Measurements from ENCODE around the gene PLEKHM2. TPM values are rescaled to one million over a fixed set of nuclear protein-coding genes. Genes with fewer than 3 reads are reported as not detected.

Gene PLEKHM2
- total and polyA plus RNA-seq, 8 donors: 22.9 to 39.6 (median 33.3) TPM

DNA sequence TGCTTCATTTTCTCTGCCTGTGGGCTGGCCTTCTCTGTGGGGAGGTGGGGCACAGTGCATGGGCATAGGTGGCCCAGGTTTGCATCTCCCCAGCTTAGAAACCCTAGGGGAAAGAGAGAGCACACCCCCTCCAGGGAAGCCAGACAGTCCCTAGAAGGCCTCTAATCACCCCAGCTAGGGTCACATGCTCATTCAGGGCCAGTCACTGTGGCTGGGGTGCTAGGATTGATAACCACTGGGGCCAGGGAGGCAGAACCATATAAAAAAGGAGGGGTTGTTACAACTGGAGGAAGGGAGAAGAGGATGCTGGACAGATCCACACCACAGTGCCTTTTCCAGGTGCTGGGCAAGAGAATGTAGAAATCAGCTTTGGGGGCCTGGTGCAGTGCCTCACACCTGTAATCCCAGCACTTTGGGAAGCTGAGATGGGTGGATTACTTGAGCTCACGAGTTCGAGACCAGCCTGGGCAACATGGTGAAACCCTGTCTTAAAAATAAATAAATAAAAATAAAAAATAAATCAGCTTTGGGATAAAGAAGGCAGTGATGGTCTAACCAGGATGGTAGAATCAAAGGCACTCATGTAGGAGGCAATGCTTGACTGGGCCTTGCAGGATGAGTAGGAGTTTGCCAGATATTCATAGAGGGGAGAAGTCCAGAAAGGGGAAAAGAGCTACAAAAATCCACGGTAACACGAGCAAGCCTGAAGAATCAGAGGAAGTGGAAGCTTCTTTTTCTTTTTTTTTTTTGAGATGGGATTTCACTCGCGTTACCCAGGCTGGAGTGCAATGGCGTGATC lies 94.0 kb downstream of the PLEKHM2 start:
- TF ChIP-seq, protein P1, sequence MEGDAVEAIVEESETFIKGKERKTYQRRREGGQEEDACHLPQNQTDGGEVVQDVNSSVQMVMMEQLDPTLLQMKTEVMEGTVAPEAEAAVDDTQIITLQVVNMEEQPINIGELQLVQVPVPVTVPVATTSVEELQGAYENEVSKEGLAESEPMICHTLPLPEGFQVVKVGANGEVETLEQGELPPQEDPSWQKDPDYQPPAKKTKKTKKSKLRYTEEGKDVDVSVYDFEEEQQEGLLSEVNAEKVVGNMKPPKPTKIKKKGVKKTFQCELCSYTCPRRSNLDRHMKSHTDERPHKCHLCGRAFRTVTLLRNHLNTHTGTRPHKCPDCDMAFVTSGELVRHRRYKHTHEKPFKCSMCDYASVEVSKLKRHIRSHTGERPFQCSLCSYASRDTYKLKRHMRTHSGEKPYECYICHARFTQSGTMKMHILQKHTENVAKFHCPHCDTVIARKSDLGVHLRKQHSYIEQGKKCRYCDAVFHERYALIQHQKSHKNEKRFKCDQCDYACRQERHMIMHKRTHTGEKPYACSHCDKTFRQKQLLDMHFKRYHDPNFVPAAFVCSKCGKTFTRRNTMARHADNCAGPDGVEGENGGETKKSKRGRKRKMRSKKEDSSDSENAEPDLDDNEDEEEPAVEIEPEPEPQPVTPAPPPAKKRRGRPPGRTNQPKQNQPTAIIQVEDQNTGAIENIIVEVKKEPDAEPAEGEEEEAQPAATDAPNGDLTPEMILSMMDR (IDR thresholded peaks at IDR 0.05): no peak

More for the DNA sequence above, 94.0 kb downstream of the PLEKHM2 start:
- no peaks in the 10 kb centered on the region for H3K9me3 ChIP-seq
- FAIRE-seq (no peak), ATAC-seq (no peak), DNase-seq (no peak)
- peaks cover 0 to 23% (median 0%) of the 10 kb centered on the region in 3 donors for H3K4me1 ChIP-seq
- no peak overlapping the region for H3K27ac ChIP-seq
- no peaks in the 10 kb centered on the region for H3K27me3 ChIP-seq
- H3K4me3 ChIP-seq: no peak overlapping the region
- peaks cover 0 to 17% (median 2%) of the 10 kb centered on the region in 3 donors for H3K36me3 ChIP-seq
- WGBS, 2 donors: 91 to 97% methylated on average over 7 of the region's 7 CpGs
- intact Hi-C loops (cut with DNase I): no loop called here

Other genes with a start within 250 kb of the PLEKHM2 start
- gene CTRC, start 245.9 kb upstream of the PLEKHM2 start, total RNA-seq: over 10,000 TPM in 1 of 6 donors, 1,000 to 10,000 TPM in 5; 7,866 to 13,867 (median 8,408) TPM
- gene CTRC, start 245.9 kb upstream of the PLEKHM2 start, polyA plus RNA-seq: 1,000 to 10,000 TPM; 3,972 to 5,613 TPM
- over 10,000 TPM in 2 of 6 donors, 1,000 to 10,000 TPM in 3, 100 to 1,000 TPM in 1; 360 to 20,184 (median 5,030) TPM for gene CELA2A, start 227.6 kb upstream of the PLEKHM2 start, total RNA-seq
- 1,000 to 10,000 TPM; 2,295 to 3,502 TPM for gene CELA2A, start 227.6 kb upstream of the PLEKHM2 start, polyA plus RNA-seq
- gene CELA2B, start 208.2 kb upstream of the PLEKHM2 start, total RNA-seq: 1,000 to 10,000 TPM in 2 of 6 donors, 100 to 1,000 TPM in 4; 310 to 2,290 (median 800) TPM
- 100 to 1,000 TPM; 186 to 203 TPM for gene CELA2B, start 208.2 kb upstream of the PLEKHM2 start, polyA plus RNA-seq
- gene CASP9, start 160.1 kb upstream of the PLEKHM2 start, total RNA-seq: 10 to 100 TPM in 1 of 6 donors, 1 to 10 TPM in 5; 6.6 to 16.3 (median 8.4) TPM
- gene CASP9, start 160.1 kb upstream of the PLEKHM2 start, polyA plus RNA-seq: 10 to 100 TPM; 18.5 to 32.0 TPM
- 10 to 100 TPM in 3 of 6 donors, 1 to 10 TPM in 3; 8.7 to 16.2 (median 10.2) TPM for gene DNAJC16, start 157.5 kb upstream of the PLEKHM2 start, total RNA-seq
- 1 to 10 TPM; 5.0 to 6.3 TPM for gene DNAJC16, start 157.5 kb upstream of the PLEKHM2 start, polyA plus RNA-seq
- 1 to 10 TPM in 1 of 6 donors, under 1 TPM in 5; 0.43 to 1.0 (median 0.55) TPM for gene AGMAT, start 99.3 kb upstream of the PLEKHM2 start, total RNA-seq
- gene AGMAT, start 99.3 kb upstream of the PLEKHM2 start, polyA plus RNA-seq: under 1 TPM; 0.28 to 0.30 TPM
- gene DDI2, start 66.9 kb upstream of the PLEKHM2 start, total RNA-seq: 10 to 100 TPM; 12.5 to 17.8 (median 16.3) TPM
- gene DDI2, start 66.9 kb upstream of the PLEKHM2 start, polyA plus RNA-seq: 1 to 10 TPM; 4.7 to 7.0 TPM
- gene SLC25A34, start 51.9 kb downstream of the PLEKHM2 start, total RNA-seq: 1 to 10 TPM in 5 of 6 donors, under 1 TPM in 1; 0.57 to 1.9 (median 1.8) TPM
- 1 to 10 TPM; 6.1 to 6.9 TPM for gene SLC25A34, start 51.9 kb downstream of the PLEKHM2 start, polyA plus RNA-seq
- not detected for gene TMEM82, start 58.2 kb downstream of the PLEKHM2 start, total RNA-seq
- gene TMEM82, start 58.2 kb downstream of the PLEKHM2 start, polyA plus RNA-seq: not detected
- gene FBLIM1, start 74.5 kb downstream of the PLEKHM2 start, total RNA-seq: 10 to 100 TPM; 22.2 to 61.5 (median 29.4) TPM
- gene FBLIM1, start 74.5 kb downstream of the PLEKHM2 start, polyA plus RNA-seq: 10 to 100 TPM; 20.4 to 36.8 TPM
- under 1 TPM; 0.35 to 0.87 (median 0.61) TPM for gene UQCRHL, start 123.3 kb downstream of the PLEKHM2 start, total RNA-seq
- 1 to 10 TPM; 1.3 to 1.5 TPM for gene UQCRHL, start 123.3 kb downstream of the PLEKHM2 start, polyA plus RNA-seq
- 10 to 100 TPM; 23.9 to 38.2 (median 27.5) TPM for gene SPEN, start 163.4 kb downstream of the PLEKHM2 start, total RNA-seq
- gene SPEN, start 163.4 kb downstream of the PLEKHM2 start, polyA plus RNA-seq: 10 to 100 TPM; 16.2 to 18.6 TPM

All from pancreas (tissue), 10 donors.